GM19328 (cell line): ENCODE results near the gene UVSSA.
"Not testable (repeated sequence)": the region's sequence is repeated elsewhere in the genome, so short reads cannot be mapped to it uniquely, and the experiment has no call there.

Experiments
- ATAC-seq: cut with Tn5 transposase; IDR thresholded peaks from one replicate; pipeline ENCODE4 v1.9.1; 2021; ENCODE audit warnings: mild to moderate bottlenecking, moderate library complexity; ENCODE audit not compliant: unreplicated experiment

The UVSSA gene

GRCh38 chr4:1316537-1317168, 30.4 kb upstream of the UVSSA start:
- no peak for ATAC-seq

- no peak for ATAC-seq
Measured at GRCh38 chr4:1317177-1318045, 29.6 kb upstream of the UVSSA start.

- no peak for ATAC-seq
Measured at GRCh38 chr4:1318046-1318375, 29.0 kb upstream of the UVSSA start.

- ATAC-seq, result no peak
Measured at GRCh38 chr4:1318488-1319213, 28.4 kb upstream of the UVSSA start.

GRCh38 chr4:1321486-1321885, 25.5 kb upstream of the UVSSA start:
- ATAC-seq, result no peak

- ATAC-seq, result no peak
Measured at GRCh38 chr4:1321946-1322650, 24.9 kb upstream of the UVSSA start.

- ATAC-seq, result no peak
Measured at GRCh38 chr4:1323280-1323634, 23.8 kb upstream of the UVSSA start.

GRCh38 chr4:1323635-1324442, 23.2 kb upstream of the UVSSA start:
- no peak for ATAC-seq

GRCh38 chr4:1324443-1325175, 22.4 kb upstream of the UVSSA start:
- not testable (repeated sequence) for ATAC-seq

- no peak for ATAC-seq
Measured at GRCh38 chr4:1325176-1325480, 21.9 kb upstream of the UVSSA start.

GRCh38 chr4:1325681-1326635, 21.1 kb upstream of the UVSSA start:
- ATAC-seq, result no peak

- no peak for ATAC-seq
Measured at GRCh38 chr4:1326751-1327525, 20.1 kb upstream of the UVSSA start.

GRCh38 chr4:1327526-1328266, 19.3 kb upstream of the UVSSA start:
- no peak for ATAC-seq

GRCh38 chr4:1328267-1329155, 18.5 kb upstream of the UVSSA start:
- no peak for ATAC-seq

GRCh38 chr4:1329408-1330371, 17.3 kb upstream of the UVSSA start:
- ATAC-seq, result no peak
